GM23338 (cell line): ENCODE data around the gene NPDC1.

Experiments used
- CREB1 ChIP-seq: fragments of 250-450 bp; sonication (Bioruptor Pico); IDR thresholded peaks from 2 replicates; pipeline ENCODE4 v1.5.0; 2020; ENCODE audit warnings: low read depth, mild to moderate bottlenecking, moderate library complexity
- ETS1 ChIP-seq: IDR thresholded peaks from 2 replicates; pipeline ENCODE4 v1.6.1; 2016; ENCODE audit warnings: antibody characterized with exemption
- EZH2 ChIP-seq: fragments of 200-600 bp; sonication (generic); IDR thresholded peaks from one replicate; pipeline ENCODE4 v1.8.0; 2017; ENCODE audit warnings: antibody characterized with exemption, mild to moderate bottlenecking, low read depth; ENCODE audit not compliant: unreplicated experiment
- EZH2phosphoT487 ChIP-seq: fragments of 200-600 bp; sonication (generic); IDR thresholded peaks from one replicate; pipeline ENCODE4 v1.8.1; 2018; ENCODE audit warnings: antibody characterized with exemption; ENCODE audit not compliant: unreplicated experiment
- JUNB ChIP-seq: IDR thresholded peaks from one replicate; pipeline ENCODE4 v1.6.1; 2016; ENCODE audit warnings: antibody characterized with exemption; ENCODE audit not compliant: unreplicated experiment
- POLR2AphosphoS5 ChIP-seq: IDR thresholded peaks from 2 replicates; pipeline ENCODE4 v1.6.1; 2016; ENCODE audit warnings: antibody characterized with exemption, low read depth
- STAT1 ChIP-seq: IDR thresholded peaks from one replicate; pipeline ENCODE4 v1.6.1; 2016; ENCODE audit warnings: antibody characterized with exemption; ENCODE audit not compliant: unreplicated experiment
- ZNF114 ChIP-seq: fragments of 250-450 bp; sonication (Bioruptor Pico); IDR thresholded peaks from 2 replicates; pipeline ENCODE4 v1.5.0; 2020; ENCODE audit warnings: mild to moderate bottlenecking, moderate library complexity
- ZNF331 ChIP-seq: fragments of 250-450 bp; sonication (Bioruptor Pico); IDR thresholded peaks from 2 replicates; pipeline ENCODE4 v1.5.0; 2020; ENCODE audit warnings: low read depth, mild to moderate bottlenecking, moderate library complexity
- ZNF462 ChIP-seq: fragments of 250-450 bp; sonication (Bioruptor Pico); IDR thresholded peaks from 2 replicates; pipeline ENCODE4 v1.5.0; 2020; ENCODE audit warnings: mild to moderate bottlenecking, moderate library complexity
- TF ChIP-seq, protein P1 (sequence below), 2 experiments: fragments of 200-600 bp in 1 of 2; sonication (generic) in 1 of 2; conservative IDR thresholded peaks; 2 replicates each; pipeline versions ENCODE4 v1.5.1 to v1.6.1; 2016 to 2017; ENCODE audit warnings: antibody characterized with exemption in 2 of 2, low read depth in 2 of 2, mild to moderate bottlenecking in 2 of 2, moderate library complexity in 1 of 2
- TF ChIP-seq, protein P2 (sequence below): IDR thresholded peaks from one replicate; pipeline ENCODE4 v1.6.1; 2018; ENCODE audit warnings: antibody characterized with exemption; ENCODE audit not compliant: unreplicated experiment

DNA sequence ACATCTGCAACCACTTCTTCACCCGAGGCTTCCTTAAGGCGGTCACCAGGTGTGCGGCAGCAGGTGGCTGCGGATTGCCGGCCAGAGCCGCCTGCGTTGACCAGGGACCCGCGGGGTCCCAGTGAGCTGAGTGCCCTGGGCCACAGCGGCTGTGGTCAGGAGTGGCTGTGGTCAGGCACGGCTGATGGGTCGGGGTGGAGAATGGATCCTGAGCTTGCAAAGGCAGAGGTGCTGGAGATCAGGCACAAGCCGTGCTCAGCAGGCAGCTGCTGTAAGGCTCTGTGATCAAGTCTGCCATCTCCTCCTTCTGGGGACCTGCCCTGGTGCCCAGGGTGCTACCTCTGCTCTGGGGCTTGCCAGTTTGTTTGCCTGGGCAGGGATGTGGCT is 33.4 kb upstream of the NPDC1 start:
- TF ChIP-seq EZH2 = no peak
- no peak for TF ChIP-seq STAT1
- TF ChIP-seq, protein P1, sequence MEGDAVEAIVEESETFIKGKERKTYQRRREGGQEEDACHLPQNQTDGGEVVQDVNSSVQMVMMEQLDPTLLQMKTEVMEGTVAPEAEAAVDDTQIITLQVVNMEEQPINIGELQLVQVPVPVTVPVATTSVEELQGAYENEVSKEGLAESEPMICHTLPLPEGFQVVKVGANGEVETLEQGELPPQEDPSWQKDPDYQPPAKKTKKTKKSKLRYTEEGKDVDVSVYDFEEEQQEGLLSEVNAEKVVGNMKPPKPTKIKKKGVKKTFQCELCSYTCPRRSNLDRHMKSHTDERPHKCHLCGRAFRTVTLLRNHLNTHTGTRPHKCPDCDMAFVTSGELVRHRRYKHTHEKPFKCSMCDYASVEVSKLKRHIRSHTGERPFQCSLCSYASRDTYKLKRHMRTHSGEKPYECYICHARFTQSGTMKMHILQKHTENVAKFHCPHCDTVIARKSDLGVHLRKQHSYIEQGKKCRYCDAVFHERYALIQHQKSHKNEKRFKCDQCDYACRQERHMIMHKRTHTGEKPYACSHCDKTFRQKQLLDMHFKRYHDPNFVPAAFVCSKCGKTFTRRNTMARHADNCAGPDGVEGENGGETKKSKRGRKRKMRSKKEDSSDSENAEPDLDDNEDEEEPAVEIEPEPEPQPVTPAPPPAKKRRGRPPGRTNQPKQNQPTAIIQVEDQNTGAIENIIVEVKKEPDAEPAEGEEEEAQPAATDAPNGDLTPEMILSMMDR (conservative IDR thresholded peaks at IDR 0.05; ENCODE audit: low read depth in 2 of 2) = no peak
- TF ChIP-seq CREB1 (CRISPR knock-in tag) = no peak
- no peak for TF ChIP-seq POLR2AphosphoS5
- no peak for TF ChIP-seq EZH2phosphoT487
- no peak for TF ChIP-seq JUNB
- no peak for TF ChIP-seq ETS1
- TF ChIP-seq, protein P2, sequence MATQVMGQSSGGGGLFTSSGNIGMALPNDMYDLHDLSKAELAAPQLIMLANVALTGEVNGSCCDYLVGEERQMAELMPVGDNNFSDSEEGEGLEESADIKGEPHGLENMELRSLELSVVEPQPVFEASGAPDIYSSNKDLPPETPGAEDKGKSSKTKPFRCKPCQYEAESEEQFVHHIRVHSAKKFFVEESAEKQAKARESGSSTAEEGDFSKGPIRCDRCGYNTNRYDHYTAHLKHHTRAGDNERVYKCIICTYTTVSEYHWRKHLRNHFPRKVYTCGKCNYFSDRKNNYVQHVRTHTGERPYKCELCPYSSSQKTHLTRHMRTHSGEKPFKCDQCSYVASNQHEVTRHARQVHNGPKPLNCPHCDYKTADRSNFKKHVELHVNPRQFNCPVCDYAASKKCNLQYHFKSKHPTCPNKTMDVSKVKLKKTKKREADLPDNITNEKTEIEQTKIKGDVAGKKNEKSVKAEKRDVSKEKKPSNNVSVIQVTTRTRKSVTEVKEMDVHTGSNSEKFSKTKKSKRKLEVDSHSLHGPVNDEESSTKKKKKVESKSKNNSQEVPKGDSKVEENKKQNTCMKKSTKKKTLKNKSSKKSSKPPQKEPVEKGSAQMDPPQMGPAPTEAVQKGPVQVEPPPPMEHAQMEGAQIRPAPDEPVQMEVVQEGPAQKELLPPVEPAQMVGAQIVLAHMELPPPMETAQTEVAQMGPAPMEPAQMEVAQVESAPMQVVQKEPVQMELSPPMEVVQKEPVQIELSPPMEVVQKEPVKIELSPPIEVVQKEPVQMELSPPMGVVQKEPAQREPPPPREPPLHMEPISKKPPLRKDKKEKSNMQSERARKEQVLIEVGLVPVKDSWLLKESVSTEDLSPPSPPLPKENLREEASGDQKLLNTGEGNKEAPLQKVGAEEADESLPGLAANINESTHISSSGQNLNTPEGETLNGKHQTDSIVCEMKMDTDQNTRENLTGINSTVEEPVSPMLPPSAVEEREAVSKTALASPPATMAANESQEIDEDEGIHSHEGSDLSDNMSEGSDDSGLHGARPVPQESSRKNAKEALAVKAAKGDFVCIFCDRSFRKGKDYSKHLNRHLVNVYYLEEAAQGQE = no peak
- no peak for TF ChIP-seq ZNF114
- TF ChIP-seq ZNF331 (CRISPR knock-in tag) = no peak
- no peak for TF ChIP-seq ZNF462 (CRISPR knock-in tag)
